Kidney (tissue), 14 donors: ENCODE measurements around the gene FNBP1. TPM values are rescaled to one million over a fixed set of nuclear protein-coding genes. Genes with fewer than 3 reads are reported as not detected.

Source experiments
- DNase-seq, 5 donors: peaks; one replicate each; pipeline ENCODE4 v3.0.0-alpha.2; 2013 to 2020
- FAIRE-seq: peaks from 2 replicates; lab custom pipeline; 2012; peaks lifted over from hg19 to GRCh38; lab: Jason Lieb, UNC
- H3K27ac ChIP-seq, 2 donors: one replicate each; pipeline ENCODE4 v1.7.0; 2013; ENCODE audit warnings: low read depth in 2 of 2, low read length in 2 of 2, inconsistent platforms in 1 of 2
- H3K27me3 ChIP-seq: one replicate; pipeline ENCODE4 v1.7.1; 2013; ENCODE audit warnings: low read length, inconsistent platforms; ENCODE audit not compliant: control insufficient read depth, insufficient read depth
- H3K36me3 ChIP-seq, 3 donors: one replicate each; pipeline versions ENCODE4 v1.7.0 to v1.7.1; 2013; ENCODE audit warnings: low read length in 3 of 3, control low read depth in 1 of 3, inconsistent platforms in 1 of 3; ENCODE audit not compliant: insufficient read depth in 3 of 3, control insufficient read depth in 2 of 3
- H3K4me1 ChIP-seq, 3 donors: one replicate each; pipeline versions ENCODE4 v1.7.0 to v1.7.1; 2013; ENCODE audit warnings: low read length in 3 of 3, inconsistent platforms in 1 of 3, low read depth in 1 of 3; ENCODE audit not compliant: control insufficient read depth in 2 of 3, insufficient read depth in 2 of 3
- H3K4me3 ChIP-seq, 3 donors: one replicate each; pipeline versions ENCODE4 v1.7.0 to v1.8.1; 2013; ENCODE audit warnings: low read length in 3 of 3, control low read depth in 1 of 3, inconsistent platforms in 1 of 3
- H3K9ac ChIP-seq, 3 donors: one replicate each; pipeline versions ENCODE4 v1.7.0 to v1.7.1; 2013; ENCODE audit warnings: low read length in 3 of 3, control low read depth in 1 of 3, inconsistent platforms in 1 of 3
- H3K9me3 ChIP-seq, 3 donors: one replicate each; pipeline versions ENCODE4 v1.7.0 to v1.7.1; 2013; ENCODE audit warnings: low read length in 3 of 3, control low read depth in 1 of 3, inconsistent platforms in 1 of 3; ENCODE audit not compliant: control insufficient read depth in 2 of 3, insufficient read depth in 1 of 3
- CTCF ChIP-seq: IDR thresholded peaks from 3 replicates; pipeline ENCODE4 v1.5.1; 2012; ENCODE audit warnings: mild to moderate bottlenecking, moderate library complexity, borderline replicate concordance; ENCODE audit not compliant: insufficient read depth; ENCODE audit errors: extremely low read depth
- intact Hi-C: fragments of 100-400 bp; cut with DNase I; formaldehyde crosslinking; loops from one replicate; pipeline ENCODE4 v1.11.1; 2022
- polyA plus RNA-seq: library from polyadenylated mRNA; stranded (reverse); fragments of 350-450 nt; fragmentation: Illumina TruSeq; extraction: RNeasy Lipid Tissue Mini Kit (QIAGEN cat#74804); gene quantifications from one replicate; pipeline ENCODE4 v1.2.3, GENCODE V29; 2014; ENCODE audit warnings: low read depth, low replicate concordance; ENCODE audit not compliant: insufficient read depth
- total RNA-seq: library from RNA; stranded (reverse); fragmentation: NEBNext Ultra II Directional; extraction: Animal tissue kit (Norgen Biotek cat#: 25700); gene quantifications from one replicate; pipeline ENCODE4 v1.2.1, GENCODE V29; 2021
- donor health status: control.
- donor health status: control.
- donor health status: control.
- donor health status: control.
- donor health status: control.
- donor health status: DM: yes; HTN: yes; CAD: no.
- donor health status: Normal renal cell carcinoma (clear cell type).

FNBP1 gene
- total and polyA plus RNA-seq, 2 donors from 2014 or later: 9.7 to 51.7 TPM

- DNase-seq: no peak
- Histone ChIP-seq H3K9ac (no peak overlapping the region), H3K9me3 (no peaks in the 10 kb centered on the region), H3K27me3 (no peaks in the 10 kb centered on the region), H3K4me1 (peaks cover 0 to 7% (median 2%) of the 10 kb centered on the region in 3 donors), H3K36me3 (peaks cover 7 to 20% (median 19%) of the 10 kb centered on the region in 3 donors), H3K4me3 (no peak overlapping the region), H3K27ac (no peak overlapping the region)
- TF ChIP-seq CTCF: no peak
- intact Hi-C loops: no loop called here
- FAIRE-seq: no peak
Observed at GRCh38 chr9:129848712-129849441, 194.1 kb downstream of the FNBP1 start.

- Histone ChIP-seq H3K9ac (no peak overlapping the region), H3K36me3 (peaks cover 0 to 4% (median 0%) of the 10 kb centered on the region in 3 donors), H3K4me3 (no peak overlapping the region), H3K27ac (no peak overlapping the region), H3K4me1 (peaks cover 0 to under 1% (median under 1%) of the 10 kb centered on the region in 3 donors), H3K9me3 (no peaks in the 10 kb centered on the region), H3K27me3 (no peaks in the 10 kb centered on the region)
- intact Hi-C loops: no loop called here
- no peak for TF ChIP-seq CTCF
- no peak for FAIRE-seq
- DNase-seq: no peak
Observed at GRCh38 chr9:129845373-129845772, 197.6 kb downstream of the FNBP1 start.

GRCh38 chr9:129841071-129841470 lies 201.9 kb downstream of the FNBP1 start:
- no peak for TF ChIP-seq CTCF
- intact Hi-C loops: no loop called here
- Histone ChIP-seq H3K9ac (no peak overlapping the region), H3K27ac (no peak overlapping the region), H3K36me3 (no peaks in the 10 kb centered on the region), H3K9me3 (no peaks in the 10 kb centered on the region), H3K4me1 (peaks cover 0 to 3% (median 2%) of the 10 kb centered on the region in 3 donors), H3K4me3 (no peak overlapping the region), H3K27me3 (no peaks in the 10 kb centered on the region)
- no peak for FAIRE-seq
- no peak for DNase-seq

DNA sequence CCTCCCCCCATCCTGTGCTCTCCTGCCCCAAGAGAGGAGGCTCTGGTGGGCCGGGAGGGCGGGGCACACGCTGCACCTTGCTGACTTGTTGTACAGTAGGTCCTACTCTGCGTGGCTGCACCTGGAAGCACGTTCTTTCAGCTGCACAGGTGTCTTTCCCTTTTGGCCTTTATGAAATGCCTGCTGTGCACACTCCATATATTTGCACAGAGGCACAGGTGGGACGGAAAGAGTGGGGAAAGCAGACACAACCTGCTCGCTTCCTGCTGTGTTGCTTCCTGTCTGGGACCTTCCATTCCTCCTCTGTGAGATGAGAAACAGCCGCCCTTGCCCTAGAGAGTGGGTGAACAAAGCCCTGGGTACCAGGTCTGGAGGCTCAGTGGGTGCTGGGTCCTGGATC lies 203.0 kb downstream of the FNBP1 start:
- Histone ChIP-seq H3K9ac (no peak overlapping the region), H3K27ac (no peak overlapping the region), H3K36me3 (no peaks in the 10 kb centered on the region), H3K4me1 (peaks cover 0 to 4% (median 3%) of the 10 kb centered on the region in 3 donors), H3K27me3 (no peaks in the 10 kb centered on the region), H3K9me3 (no peaks in the 10 kb centered on the region), H3K4me3 (no peak overlapping the region)
- DNase-seq: no peak
- FAIRE-seq: no peak
- intact Hi-C loops: no loop called here
- no peak for TF ChIP-seq CTCF
